CD4-positive, alpha-beta T cell treated with Interleukin-17A for 4 hours (primary cell): Measurements from ENCODE around the gene SLC25A17.
"Not testable (repeated sequence)": the region's sequence is repeated elsewhere in the genome, so short reads cannot be mapped to it uniquely, and the experiment has no call there.

Experiments used
- DNase-seq: peaks from one replicate; pipeline ENCODE4 v3.0.0-alpha.2; 2020; ENCODE audit warnings: mixed read lengths

Gene SLC25A17

DNA sequence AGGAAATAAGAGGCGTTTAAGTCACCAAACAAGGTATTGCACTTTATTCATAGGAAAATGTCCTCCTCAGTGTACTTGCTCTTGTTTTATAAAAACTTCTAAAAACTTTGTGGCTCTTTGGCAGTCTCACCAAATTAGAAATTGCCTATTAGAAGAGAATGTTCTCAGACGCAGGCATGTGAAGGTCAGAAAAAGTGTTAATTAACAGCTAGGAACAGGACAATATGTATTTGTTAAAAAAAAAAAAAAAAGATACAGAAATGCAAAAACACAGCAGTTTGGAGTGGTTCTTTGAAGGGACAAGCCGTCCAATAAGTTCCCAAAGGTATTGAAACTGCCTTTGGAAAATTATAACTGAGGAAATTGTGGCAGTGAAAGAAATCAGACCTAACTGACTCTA, 67.9 kb downstream of the SLC25A17 start:
- no peak for DNase-seq

DNA sequence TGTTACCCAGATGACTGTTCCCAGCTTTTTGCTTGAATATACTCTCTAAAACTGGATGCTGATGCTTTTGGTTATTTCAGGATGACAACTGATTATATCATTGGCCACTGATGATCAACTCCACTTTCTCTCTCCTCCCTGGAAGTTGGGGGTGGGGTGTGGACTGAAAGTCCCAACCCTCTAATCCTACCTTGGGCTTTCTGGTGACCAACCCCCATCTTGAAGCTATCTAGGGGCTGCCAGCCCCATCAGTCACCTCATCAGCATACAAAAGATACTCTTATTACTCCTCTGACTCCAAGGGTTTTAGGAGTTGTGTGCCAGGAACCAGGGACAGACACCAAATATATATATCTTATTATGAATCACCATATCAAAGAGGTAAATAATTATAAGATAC, 69.3 kb downstream of the SLC25A17 start:
- DNase-seq: no peak

DNA sequence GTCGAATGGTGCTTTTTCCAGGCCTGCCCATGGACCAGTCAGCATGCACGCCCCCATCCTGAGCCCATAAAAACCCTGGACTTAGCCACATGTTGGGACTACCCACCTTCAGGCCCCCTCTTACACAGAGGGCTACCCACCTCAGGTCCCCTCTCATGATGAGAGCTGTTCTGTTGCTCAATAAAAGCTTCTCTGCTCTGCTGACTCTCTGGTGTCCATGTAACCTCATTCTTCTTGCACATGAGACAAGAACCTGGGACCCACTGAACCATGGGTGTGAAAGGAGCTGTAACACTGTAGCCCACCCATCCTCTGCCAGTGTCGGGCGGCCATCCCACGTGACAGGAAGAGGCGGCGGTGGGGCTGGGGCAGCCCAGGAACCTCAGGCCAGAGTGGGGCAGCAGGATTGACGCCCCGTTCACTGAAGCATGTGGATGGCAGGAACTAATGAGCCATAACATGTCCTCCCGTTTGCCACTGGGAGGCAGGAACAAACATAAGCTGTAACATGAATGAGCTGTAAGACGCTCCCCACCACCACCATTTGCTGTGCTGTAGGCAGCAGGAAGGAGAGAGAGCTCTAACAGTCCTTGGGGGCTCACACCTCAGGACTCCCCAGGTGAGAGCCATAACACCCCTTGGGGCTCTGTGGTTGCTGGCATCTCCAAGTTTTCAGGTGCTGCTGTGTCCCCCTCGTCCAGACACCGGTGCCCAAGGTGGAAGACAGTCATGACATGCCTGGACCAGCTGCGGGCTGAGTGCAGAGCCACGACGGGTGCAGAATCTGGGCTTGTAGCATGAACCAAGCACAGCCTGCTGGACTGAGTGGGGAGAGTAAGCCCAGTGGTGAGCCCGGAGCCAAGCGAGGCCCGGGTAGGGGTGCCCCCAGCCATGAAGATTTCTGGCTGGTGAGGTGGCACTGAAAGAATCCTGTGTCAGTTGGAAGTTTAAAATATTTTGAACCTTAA, 70.5 kb downstream of the SLC25A17 start:
- no peak for DNase-seq

DNA sequence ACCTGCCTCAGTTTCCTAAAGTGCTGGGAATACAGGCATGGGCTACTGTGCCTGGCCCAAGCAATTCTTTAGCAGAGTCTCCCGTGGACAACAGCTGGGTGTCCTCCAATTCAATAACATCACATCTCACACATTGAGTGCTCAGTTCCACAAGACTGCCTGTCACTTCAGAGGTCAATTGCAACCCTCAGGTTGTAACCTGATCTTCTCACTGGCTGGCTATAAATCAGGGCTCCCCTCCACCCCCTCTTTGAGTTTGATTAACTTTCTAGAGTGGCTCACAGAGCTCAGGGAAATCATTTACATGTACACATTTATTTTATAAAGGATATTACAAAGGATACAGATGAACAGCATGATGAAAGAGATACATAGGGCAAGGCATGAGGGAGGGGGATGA, 71.8 kb downstream of the SLC25A17 start:
- DNase-seq: no peak

DNA sequence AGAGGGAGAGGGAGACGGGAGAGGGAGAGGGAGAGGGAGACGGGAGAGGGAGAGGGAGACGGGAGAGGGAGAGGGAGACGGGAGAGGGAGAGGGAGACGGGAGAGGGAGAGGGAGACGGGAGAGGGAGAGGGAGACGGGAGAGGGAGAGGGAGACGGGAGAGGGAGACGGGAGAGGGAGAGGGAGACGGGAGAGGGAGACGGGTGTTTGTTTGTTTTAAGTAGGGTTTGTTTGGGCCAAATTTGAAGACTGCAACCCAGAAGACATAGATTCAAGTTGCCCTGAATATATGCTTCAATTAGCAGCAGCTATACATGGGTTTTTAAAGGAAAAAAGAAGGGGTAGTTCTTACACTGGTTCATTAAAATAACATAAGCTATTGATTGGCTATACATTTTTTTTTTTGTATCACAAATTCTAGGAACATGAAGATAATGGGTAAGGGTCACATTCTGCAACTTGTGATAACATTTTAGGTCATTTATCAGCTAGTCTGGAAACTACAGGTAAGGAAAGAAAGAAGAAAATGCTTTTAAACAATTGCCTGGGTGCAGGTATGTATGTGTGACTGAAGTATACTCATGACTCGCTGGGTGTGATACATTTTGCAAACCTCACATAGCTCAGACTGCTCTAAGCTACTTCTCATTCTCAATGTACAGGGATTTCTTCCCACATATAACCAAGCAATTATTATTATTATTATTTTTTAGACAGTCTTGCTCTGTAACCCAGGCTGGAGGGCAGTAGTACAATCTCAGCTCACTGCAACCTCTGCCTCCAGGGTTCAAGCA, 72.5 kb downstream of the SLC25A17 start:
- no peak for DNase-seq

DNA sequence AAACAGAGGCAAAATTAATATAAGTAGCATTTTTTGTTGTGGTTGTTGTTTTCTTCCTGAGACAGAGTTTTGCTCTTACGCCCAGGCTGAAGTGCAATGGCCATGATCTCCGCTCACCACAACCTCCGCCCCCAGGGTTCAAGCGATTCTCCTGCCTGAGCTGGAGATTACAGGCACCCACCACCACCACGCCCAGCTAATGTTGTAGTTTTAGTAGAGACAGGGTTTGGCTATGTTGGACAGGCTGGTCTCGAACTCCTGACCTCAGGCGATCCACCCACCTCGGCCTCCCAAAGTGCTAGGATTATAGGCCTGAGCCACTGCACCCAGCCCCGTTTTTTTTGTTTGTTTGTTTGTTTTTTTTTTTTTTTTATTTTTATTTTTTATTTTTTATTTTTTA, 75.4 kb downstream of the SLC25A17 start:
- DNase-seq: no peak

DNA sequence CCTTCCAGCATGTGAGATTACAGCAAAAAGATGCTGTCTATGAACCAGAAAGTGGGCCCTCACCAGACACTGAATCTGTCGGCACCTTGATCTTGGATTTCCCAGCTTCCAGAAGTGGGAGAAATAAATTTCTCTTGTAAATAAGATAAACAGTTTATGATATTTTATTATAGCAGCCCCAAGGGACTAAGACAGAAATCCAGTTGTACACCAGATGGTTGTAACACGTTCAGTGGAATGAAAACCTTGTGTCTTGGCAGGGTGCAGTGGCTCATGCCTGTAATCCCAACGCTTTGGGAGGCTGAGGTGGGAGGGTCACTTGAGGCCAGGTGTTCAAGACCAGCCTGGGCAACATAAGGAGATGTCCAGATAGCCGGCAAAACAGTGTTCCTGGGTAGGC, 78.0 kb downstream of the SLC25A17 start:
- no peak for DNase-seq

DNA sequence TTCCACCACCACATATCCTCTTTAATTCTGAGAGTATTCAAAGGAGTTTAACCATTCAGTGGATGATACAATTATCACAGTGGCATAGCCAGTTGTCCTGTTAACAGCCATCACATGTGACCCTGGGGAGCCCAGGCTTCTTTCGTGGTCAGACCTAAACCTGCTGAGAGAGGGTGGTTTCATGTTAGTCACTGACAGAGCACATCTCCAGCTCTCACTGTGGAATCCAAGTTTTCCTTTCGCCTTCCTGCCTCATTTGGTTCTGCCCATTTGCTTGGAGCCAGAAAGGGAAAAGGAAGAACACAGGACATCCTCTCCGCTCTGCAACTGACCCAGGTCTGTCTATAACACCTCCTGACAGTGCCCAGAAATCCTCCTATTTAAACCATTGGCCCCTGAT, 79.4 kb downstream of the SLC25A17 start:
- DNase-seq: no peak

DNA sequence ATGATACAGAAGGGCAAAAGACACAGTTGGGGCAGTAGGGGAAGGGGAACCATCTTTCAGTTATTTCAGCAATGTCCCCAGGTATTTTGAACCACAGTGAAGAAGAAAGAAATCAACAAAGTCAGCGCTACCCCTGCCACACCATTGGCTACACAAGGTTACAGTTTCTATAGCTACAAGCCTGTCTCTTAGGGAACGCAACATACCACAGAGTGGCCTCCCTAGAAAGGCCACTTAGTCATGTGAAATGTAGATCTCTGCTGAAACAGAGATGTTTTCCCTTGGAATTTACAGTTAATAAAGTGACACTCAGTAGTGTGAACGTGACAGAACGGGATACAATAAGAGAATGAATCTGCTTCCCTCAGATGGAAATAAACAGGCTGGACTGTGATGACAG, 85.2 kb downstream of the SLC25A17 start:
- no peak for DNase-seq

DNA sequence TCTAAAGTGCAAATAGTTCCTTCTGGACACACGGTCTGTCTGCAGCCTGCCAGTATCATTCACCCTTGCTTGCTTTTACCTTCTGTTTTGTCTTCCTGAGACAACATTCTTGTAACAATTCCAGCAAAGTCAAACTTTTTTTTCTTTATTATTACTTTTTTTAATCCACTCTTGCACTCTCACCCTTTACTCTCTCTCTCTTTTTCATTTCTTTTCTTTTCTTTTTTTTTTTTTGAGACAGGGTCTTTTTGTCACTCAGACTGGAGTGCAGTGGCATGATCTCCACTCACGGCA, 86.2 kb downstream of the SLC25A17 start:
- no peak for DNase-seq

DNA sequence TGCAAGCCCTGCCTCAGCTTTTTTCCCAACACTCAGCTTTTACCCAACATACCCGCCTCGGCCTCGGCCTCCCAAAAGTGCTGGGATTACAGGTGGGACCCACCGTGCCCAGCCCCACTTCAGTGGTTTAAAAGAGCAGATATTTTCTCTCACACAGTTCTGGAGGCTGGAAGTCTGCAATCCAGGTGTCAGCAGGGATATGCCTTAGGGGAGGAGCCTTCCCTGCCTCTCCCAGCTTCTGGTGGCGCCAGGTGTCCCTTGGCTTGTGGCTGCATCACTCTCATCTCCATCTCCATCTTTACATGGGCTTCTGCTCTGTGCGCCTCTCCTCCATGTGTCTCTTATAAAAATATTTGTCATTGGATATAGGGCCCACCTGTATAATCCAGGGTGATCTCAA, 89.9 kb downstream of the SLC25A17 start:
- DNase-seq: no peak

DNA sequence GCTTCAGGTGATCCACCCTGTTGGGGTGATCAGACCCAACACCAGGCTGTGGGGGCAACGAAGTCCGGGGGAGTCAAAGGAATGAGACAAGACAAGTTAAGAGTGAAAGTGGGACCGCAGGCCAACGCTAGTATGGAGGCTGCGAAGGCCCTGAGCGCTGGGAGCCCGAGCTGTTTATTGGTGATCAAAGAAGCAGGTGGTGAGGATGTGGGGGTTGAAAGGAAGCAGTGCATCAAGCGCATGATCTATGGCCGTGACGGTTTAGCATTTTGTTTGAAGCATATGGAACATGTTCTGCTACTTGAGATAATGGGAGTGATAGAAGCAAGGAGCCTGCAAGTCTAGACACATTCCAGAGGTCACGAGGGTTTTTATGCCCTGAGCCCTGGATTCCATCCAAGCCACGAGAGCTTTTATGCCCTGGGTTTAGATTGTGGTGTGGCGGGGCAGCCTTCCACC, 90.4 kb downstream of the SLC25A17 start:
- DNase-seq: peak; percentile 81

DNA sequence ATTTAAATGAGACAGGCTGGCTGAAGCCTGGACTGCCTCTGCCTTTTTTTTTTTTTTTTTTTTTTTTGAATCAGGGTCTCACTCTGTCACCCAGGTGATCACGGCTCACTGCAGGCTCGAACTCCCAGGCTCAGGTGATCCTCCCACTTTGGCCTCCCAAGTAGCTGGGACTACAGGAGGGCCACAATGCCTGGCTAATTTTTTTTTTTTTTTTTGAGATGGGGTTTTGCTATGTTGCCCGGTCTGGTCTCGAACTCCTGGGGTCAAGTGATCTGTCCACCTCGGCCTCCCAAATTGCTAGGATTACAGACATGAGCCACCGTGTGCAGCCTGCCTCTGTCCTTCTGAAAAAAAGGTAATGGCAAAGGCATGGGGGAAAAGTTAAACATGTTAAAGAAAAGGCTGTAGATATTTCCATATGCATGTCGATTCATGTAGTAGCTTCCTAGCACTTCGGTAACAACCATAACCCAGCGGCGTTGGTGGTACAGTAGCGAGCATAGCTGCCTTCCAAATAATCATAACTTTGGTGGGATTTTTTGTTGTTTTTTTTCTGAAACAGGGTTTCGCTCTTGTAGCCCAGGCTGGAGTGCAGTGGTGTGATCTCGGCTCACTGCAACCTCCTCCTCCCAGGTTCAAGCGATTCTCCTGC, 91.1 kb downstream of the SLC25A17 start:
- DNase-seq: peak; percentile 19

DNA sequence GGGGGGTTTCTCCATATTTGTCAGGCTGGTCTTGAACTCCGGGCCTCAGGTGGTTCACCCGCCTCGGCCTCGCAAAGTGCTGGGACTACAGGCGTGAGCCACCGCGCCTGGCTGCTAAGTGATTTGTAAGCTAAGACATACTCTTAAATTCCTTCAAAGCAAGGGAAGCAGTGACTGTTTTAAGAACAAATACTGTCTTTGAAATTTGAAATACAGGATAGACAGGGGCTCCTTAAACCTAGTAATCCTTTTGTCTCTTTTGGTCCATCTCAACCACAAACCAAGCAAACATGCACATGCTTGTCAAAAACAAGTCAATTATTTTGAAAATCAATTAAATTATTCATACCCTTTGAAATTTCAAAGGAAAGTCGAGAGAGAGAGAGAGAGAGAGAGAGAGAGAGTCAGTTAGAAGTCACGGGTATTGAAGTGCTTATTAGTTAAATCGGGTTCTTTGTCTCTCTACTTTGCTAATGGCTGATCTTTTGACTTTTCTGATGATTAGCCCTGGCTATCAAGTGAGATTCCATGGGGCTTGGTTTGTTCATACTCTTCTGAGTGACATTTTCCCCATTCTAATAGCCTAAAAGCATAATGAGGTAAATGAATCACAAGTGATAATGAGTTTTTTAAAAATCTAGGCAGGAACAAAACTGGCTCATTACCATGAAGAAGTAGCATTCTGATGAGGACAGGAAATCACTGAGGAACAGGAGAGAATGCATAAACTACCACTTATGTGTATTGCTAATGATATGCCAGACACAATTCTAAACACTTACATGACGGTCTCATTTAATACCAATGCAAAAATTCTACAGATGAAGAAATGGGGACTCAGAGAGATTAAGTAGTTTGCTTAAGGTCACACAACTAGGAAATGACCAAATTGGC, 91.8 kb downstream of the SLC25A17 start:
- DNase-seq: peak; percentile 63

DNA sequence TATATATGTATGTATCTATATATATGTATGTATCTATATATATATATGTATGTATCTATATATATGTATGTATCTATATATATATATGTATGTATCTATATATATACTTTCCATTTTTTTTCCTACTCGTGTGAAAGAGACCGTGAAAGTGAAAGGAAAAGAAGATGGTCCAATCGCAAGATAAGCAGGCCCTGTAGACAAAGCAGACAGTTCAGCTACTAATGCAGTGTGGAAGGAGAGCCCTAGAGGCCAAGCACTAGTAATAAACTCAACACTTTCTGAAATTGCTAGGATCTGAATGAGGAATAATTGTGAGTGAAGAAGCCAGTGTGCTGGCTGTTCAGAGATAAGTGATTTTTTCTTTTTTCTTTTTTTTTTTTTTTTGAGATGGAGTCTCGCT, 92.6 kb downstream of the SLC25A17 start:
- no peak for DNase-seq

DNA sequence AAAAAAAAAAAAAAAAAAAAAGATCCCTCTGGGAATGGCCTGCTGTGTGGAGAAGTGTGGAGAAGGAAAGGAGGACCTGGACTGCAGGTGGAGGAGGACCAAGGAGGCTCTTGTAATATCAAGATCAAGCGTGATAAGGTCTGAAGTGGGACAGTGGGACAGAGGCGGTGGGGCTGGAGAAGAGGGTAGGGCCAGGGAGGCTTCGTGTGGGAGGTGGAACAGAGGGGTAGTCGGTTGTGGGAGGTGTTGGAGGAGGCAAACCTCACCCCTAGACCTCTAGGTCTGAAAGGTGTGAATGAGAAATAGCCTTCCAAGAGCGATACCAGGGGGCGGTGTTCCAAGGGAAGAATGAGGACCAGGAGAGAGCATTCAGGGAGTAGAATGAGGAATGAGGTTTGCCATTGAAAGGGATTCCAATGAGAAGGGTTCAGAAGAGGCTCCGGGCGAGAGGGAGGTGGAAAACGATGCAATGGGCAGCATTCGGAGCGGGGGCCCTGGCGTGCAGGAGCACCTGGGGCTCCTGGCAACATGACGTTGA, 95.7 kb downstream of the SLC25A17 start:
- no peak for DNase-seq

DNA sequence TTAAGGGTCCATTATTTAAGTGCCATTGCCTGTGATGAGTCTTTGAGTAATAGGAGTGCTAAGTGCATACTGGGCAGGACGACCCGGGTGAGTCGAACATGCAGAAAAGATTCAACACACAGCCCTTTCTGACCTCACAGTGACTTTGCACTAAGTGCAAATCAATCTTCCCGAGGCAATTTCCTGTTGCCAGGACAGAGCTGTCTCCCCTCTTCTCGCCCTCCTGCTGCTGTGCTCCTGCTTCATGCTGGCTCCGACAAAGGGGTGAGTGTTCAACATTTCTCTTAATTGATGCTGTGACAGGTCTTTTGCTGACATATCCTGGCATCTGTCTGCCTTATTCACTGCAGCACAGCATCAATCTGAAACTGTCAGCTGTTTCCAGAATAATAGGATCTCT, 97.9 kb downstream of the SLC25A17 start:
- no peak for DNase-seq

DNA sequence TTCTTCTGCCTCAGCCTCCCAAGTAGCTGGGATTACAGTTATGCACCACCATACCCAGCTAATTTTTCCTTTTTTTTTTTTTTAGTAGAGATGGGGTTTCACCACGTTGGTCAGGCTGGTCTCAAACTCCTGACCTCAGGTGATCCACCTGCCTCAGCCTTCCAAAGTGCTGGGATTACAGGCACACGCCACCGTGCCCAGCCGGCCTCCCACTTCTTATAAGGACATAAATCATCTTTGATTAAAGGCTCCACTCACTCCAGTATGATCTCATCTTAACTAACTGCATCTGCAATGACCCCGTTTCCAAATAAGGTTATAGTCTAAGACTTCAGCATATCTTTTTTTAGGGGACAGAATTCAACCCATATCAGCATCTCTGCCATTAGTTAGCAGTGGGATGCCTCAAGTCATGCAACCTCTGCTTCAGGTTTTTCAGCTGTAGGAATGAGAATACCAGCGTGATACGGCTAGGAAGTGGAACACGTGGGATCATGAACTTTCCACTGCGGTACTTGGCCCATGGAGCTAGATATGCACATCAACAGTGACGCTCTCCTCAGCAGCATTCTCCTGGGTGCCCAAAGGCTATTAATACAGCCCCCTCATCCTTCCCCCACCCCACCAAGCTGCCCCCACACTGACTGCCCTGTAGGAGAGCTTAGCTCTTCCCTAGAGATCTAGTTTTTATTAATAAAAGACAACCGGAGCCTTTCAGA, 98.4 kb downstream of the SLC25A17 start:
- DNase-seq: no peak

DNA sequence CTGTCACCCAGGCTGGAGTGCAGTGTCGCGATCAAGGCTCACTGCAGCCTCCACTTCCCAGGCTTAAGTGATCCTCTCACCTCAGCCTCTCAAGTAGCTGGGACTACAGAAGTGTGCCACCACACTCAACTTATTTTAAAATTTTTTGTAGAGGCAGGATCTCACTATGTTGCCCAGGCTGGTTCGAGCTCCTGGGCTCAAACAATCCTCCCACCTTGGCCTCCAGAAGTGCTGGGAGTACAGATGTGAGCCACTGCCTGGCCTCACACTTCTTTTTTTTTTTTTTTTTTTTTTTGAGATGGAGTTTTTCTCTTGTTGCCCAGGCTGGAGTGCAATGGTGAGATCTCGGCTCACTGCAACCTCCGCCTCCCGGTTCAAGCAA, 99.0 kb downstream of the SLC25A17 start:
- DNase-seq: not testable (repeated sequence)
